Left ventricle myocardium inferior (tissue), 1 donor: Measurements from ENCODE around the gene DBH. TPM values are rescaled to one million over a fixed set of nuclear protein-coding genes. Genes with fewer than 3 reads are reported as not detected.

Experiments used
- DNase-seq: peaks from one replicate; pipeline ENCODE4 v3.0.0-alpha.2; 2020
- H3K27ac ChIP-seq: fragments of 200-600 bp; replicated peaks from 2 replicates; pipeline ENCODE4 v1.8.0; 2021
- H3K27me3 ChIP-seq: fragments of 200-600 bp; 2 replicates; pipeline ENCODE4 v1.8.0; 2021; ENCODE audit warnings: low read depth
- H3K36me3 ChIP-seq: fragments of 200-600 bp; 2 replicates; pipeline ENCODE4 v1.8.0; 2021
- H3K4me1 ChIP-seq: fragments of 200-600 bp; 2 replicates; pipeline ENCODE4 v1.8.0; 2021
- H3K4me3 ChIP-seq: fragments of 200-600 bp; 2 replicates; pipeline ENCODE4 v1.8.0; 2021; ENCODE audit warnings: mild to moderate bottlenecking, moderate library complexity
- H3K9me3 ChIP-seq: fragments of 200-600 bp; replicated peaks from 2 replicates; pipeline ENCODE4 v1.8.0; 2021
- intact Hi-C: fragments of 100-400 bp; cut with micrococcal nuclease; formaldehyde crosslinking; loops from one replicate; pipeline ENCODE4 v1.11.0; 2022
- total RNA-seq: library from RNA; stranded (reverse); fragmentation: NEBNext Ultra II Directional; extraction: Animal tissue kit (Norgen Biotek cat#: 25700); gene quantifications from one replicate; pipeline ENCODE4 v1.2.1, GENCODE V29; 2021
- TF ChIP-seq, protein P1 (sequence below): fragments of 200-600 bp; IDR thresholded peaks from 2 replicates; pipeline ENCODE4 v1.8.0; 2021; ENCODE audit warnings: antibody characterized with exemption, mild to moderate bottlenecking, borderline replicate concordance
- donor health status: DM: no; HTN: yes; CAD: no; lungs with severe emphysema.

DBH gene
- total RNA-seq, 1 donor from 2014 or later: not detected

DNA sequence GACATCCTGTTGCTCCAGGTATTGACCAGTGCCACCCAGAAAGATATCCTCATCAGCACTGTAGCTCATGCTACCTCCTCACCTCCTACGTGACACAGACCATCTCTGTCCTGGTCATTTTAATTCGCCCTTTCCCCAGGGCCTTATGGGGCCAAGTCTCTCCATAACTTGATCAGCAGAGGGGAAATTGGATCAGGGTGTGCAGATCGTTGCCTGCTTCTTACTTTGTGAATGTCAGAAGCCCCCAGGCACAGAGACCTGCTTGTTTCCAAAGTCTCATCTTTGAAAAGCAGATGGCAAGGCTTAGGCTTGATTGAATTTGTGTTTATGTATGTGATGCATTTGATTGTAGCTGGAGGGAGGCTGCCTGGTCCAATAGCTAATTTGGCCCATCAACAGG lies 8.8 kb upstream of the DBH start:
- Histone ChIP-seq H3K27me3 (peaks cover 58% of the 10 kb centered on the region), H3K4me3 (no peak overlapping the region), H3K36me3 (no peaks in the 10 kb centered on the region), H3K4me1 (no peaks in the 10 kb centered on the region), H3K27ac (no peak overlapping the region), H3K9me3 (peaks cover 24% of the 10 kb centered on the region)
- intact Hi-C loops: no loop called here
- no peak for DNase-seq
- TF ChIP-seq, protein P1, sequence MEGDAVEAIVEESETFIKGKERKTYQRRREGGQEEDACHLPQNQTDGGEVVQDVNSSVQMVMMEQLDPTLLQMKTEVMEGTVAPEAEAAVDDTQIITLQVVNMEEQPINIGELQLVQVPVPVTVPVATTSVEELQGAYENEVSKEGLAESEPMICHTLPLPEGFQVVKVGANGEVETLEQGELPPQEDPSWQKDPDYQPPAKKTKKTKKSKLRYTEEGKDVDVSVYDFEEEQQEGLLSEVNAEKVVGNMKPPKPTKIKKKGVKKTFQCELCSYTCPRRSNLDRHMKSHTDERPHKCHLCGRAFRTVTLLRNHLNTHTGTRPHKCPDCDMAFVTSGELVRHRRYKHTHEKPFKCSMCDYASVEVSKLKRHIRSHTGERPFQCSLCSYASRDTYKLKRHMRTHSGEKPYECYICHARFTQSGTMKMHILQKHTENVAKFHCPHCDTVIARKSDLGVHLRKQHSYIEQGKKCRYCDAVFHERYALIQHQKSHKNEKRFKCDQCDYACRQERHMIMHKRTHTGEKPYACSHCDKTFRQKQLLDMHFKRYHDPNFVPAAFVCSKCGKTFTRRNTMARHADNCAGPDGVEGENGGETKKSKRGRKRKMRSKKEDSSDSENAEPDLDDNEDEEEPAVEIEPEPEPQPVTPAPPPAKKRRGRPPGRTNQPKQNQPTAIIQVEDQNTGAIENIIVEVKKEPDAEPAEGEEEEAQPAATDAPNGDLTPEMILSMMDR: no peak

GRCh38 chr9:133628766-133629165 lies 7.4 kb upstream of the DBH start:
- intact Hi-C loops: no loop called here
- Histone ChIP-seq H3K27ac (no peak overlapping the region), H3K4me3 (no peak overlapping the region), H3K9me3 (peaks cover 24% of the 10 kb centered on the region), H3K4me1 (no peaks in the 10 kb centered on the region), H3K36me3 (no peaks in the 10 kb centered on the region), H3K27me3 (peaks cover 55% of the 10 kb centered on the region)
- no peak for DNase-seq
- TF ChIP-seq, protein P1: no peak

- Histone ChIP-seq H3K36me3 (no peaks in the 10 kb centered on the region), H3K4me1 (no peaks in the 10 kb centered on the region), H3K4me3 (no peak overlapping the region), H3K27ac (no peak overlapping the region), H3K9me3 (peaks cover 24% of the 10 kb centered on the region), H3K27me3 (peaks cover 59% of the 10 kb centered on the region)
- intact Hi-C loops: no loop called here
- DNase-seq: no peak
- TF ChIP-seq, protein P1: no peak
These were observed 6.7 kb upstream of the DBH start for GRCh38 chr9:133629221-133630110.

GRCh38 chr9:133631111-133631510 lies 5.1 kb upstream of the DBH start:
- DNase-seq: no peak
- Histone ChIP-seq H3K4me1 (no peaks in the 10 kb centered on the region), H3K9me3 (peaks cover 12% of the 10 kb centered on the region), H3K4me3 (no peak overlapping the region), H3K36me3 (no peaks in the 10 kb centered on the region), H3K27ac (no peak overlapping the region), H3K27me3 (peaks cover 64% of the 10 kb centered on the region)
- TF ChIP-seq, protein P1: no peak
- intact Hi-C loops: no loop called here

DNA sequence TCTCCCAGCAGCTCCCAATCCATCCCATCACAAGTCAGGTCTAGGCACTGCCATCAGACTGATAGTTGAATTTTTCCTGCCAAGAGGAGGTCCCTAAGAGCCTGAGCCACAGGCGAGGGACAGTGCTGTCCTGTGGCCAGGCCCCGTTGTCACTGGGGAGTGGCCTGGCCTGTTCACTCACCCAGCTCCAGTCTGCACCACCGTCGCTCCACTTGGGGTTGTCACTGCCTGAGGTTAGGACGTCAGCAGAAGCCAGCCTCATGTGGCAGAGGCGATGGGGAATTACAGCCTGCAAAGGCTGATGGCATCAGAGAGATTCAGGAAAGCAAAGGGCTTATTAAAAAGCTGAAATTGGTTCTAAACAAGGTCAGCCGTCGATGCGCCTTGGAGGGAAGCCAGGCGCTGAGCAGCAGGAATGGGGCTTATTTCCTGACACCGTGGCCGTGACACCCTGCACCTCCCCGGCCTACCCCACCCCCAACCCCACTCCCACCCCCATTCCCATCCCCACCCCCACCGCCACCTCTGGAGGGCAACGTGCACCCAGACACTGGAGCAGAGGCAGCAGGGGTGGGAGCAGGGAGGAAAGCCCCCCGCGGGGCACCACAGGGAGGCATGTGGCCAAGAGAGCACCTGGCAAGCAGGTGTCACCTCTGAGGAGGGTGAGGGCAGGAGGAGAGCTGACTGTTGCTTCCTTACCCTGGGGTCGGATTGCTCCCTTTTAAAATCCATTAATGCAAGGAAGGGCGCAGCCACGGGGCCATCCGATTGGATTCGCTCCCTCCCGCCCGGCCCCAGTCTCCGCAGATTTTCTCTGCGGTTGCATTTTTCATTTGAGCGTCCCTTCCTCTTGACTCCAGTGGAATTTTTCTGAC lies 3.1 kb upstream of the DBH start:
- no peaks in the 10 kb centered on the region for H3K9me3 ChIP-seq
- H3K4me3 ChIP-seq: no peak overlapping the region
- H3K27me3 ChIP-seq: peaks cover 83% of the 10 kb centered on the region
- H3K4me1 ChIP-seq: no peaks in the 10 kb centered on the region
- no peaks in the 10 kb centered on the region for H3K36me3 ChIP-seq
- TF ChIP-seq, protein P1: no peak
- intact Hi-C loops: no loop called here
- H3K27ac ChIP-seq: no peak overlapping the region
- DNase-seq: no peak
